Hepatocyte (in vitro differentiated cells): ENCODE measurements around the gene PURA.
A peak's percentile ranks its signal among the peaks of the same experiment; 100 is the strongest.

ENCODE experiments used
- CTCF ChIP-seq: fragments of 200-600 bp; sonication (generic); IDR thresholded peaks from 2 replicates; pipeline ENCODE4 v1.5.1; 2016; ENCODE audit warnings: antibody characterized with exemption, mild to moderate bottlenecking; ENCODE audit not compliant: poor library complexity
- EZH2 ChIP-seq: fragments of 200-600 bp; sonication (generic); IDR thresholded peaks from 2 replicates; pipeline ENCODE4 v1.6.1; 2016; ENCODE audit warnings: antibody characterized with exemption, mild to moderate bottlenecking, borderline replicate concordance
- EZH2phosphoT487 ChIP-seq: fragments of 200-600 bp; sonication (generic); IDR thresholded peaks from one replicate; pipeline ENCODE4 v1.6.1; 2018; ENCODE audit warnings: antibody characterized with exemption, mild to moderate bottlenecking, low read depth, moderate library complexity; ENCODE audit not compliant: unreplicated experiment, severe bottlenecking

- TF ChIP-seq EZH2 (peak; percentile 65), CTCF (no peak), EZH2phosphoT487 (no peak)
Observed at GRCh38 chr5:140108093-140109017, 5.6 kb upstream of the PURA start.
